ENCODE data around the gene KCNK3. TPM values are rescaled to one million over a fixed set of nuclear protein-coding genes. Genes with fewer than 3 reads are reported as not detected.

KCNK3 gene
- total RNA-seq, 2 donors from 2014 or later: 10.5 to 20.5 TPM

GRCh38 chr2:26715528-26716270, 23.2 kb downstream of the KCNK3 start:
- no peak overlapping the region for H3K4me3 ChIP-seq
- no peaks in the 10 kb centered on the region for H3K9me3 ChIP-seq
- no peak for ATAC-seq
- peaks cover 80% of the 10 kb centered on the region for H3K4me1 ChIP-seq
- WGBS, 2 donors: 66 to 68% methylated on average over 8 to 13 of the region's 13 CpGs
- DNase-seq: no peak
- intact Hi-C loops (cut with DNase I): no loop called here
- H3K36me3 ChIP-seq (replicated peaks in 1 of 2; ENCODE audit: insufficient read depth in 1 of 2, low read depth in 2 of 2): no peaks in the 10 kb centered on the region
- no peak for TF ChIP-seq POLR2A (IDR thresholded peaks at IDR 0.05)
- no peak for TF ChIP-seq CTCF (IDR thresholded peaks at IDR 0.05)
- no peaks in the 10 kb centered on the region for H3K27me3 ChIP-seq
- H3K27ac ChIP-seq: peak overlapping the region; percentile 39 to 69 (median 56)

- no peak for DNase-seq
- H3K36me3 ChIP-seq (replicated peaks in 1 of 2; ENCODE audit: insufficient read depth in 1 of 2, low read depth in 2 of 2): no peaks in the 10 kb centered on the region
- H3K27ac ChIP-seq: peak overlapping the region in 2 of 4 donors; percentile 63 to 69
- H3K4me1 ChIP-seq: peaks cover 80% of the 10 kb centered on the region
- no peak overlapping the region for H3K4me3 ChIP-seq
- TF ChIP-seq POLR2A (IDR thresholded peaks at IDR 0.05) (no peak), CTCF (IDR thresholded peaks at IDR 0.05) (no peak)
- intact Hi-C loops (cut with DNase I): no loop called here
- WGBS, 2 donors: 91 to 92% methylated on average over 3 of the region's 3 CpGs
- no peaks in the 10 kb centered on the region for H3K9me3 ChIP-seq
- no peak for ATAC-seq
- H3K27me3 ChIP-seq: no peaks in the 10 kb centered on the region
Measured at GRCh38 chr2:26716340-26716739, 23.8 kb downstream of the KCNK3 start.

GRCh38 chr2:26716769-26717168, 24.2 kb downstream of the KCNK3 start:
- no peak for TF ChIP-seq POLR2A (IDR thresholded peaks at IDR 0.05)
- TF ChIP-seq CTCF (IDR thresholded peaks at IDR 0.05): no peak
- Histone ChIP-seq H3K27me3 (no peaks in the 10 kb centered on the region), H3K27ac (peak overlapping the region in 3 of 4 donors; percentile 56 to 69 (median 63)), H3K4me3 (no peak overlapping the region), H3K9me3 (no peaks in the 10 kb centered on the region), H3K36me3 (replicated peaks in 1 of 2; ENCODE audit: insufficient read depth in 1 of 2, low read depth in 2 of 2) (no peaks in the 10 kb centered on the region), H3K4me1 (peaks cover 80% of the 10 kb centered on the region)
- DNase-seq (no peak), ATAC-seq (no peak)
- intact Hi-C loops (cut with DNase I): no loop called here
- 63 to 64% methylated on average over 2 of the region's 2 CpGs for WGBS, 2 donors

GRCh38 chr2:26717362-26717761, 24.8 kb downstream of the KCNK3 start:
- no peaks in the 10 kb centered on the region for H3K27me3 ChIP-seq

More at GRCh38 chr2:26717362-26717761, 24.8 kb downstream of the KCNK3 start:
- peak in 3 of 4 donors; percentile 49 to 63 (median 56) for DNase-seq
- H3K36me3 ChIP-seq (replicated peaks in 1 of 2; ENCODE audit: insufficient read depth in 1 of 2, low read depth in 2 of 2): no peaks in the 10 kb centered on the region
- no peak for ATAC-seq
- WGBS, 2 donors: 29 to 89% methylated on average over 1 to 5 of the region's 5 CpGs
- intact Hi-C loops (cut with DNase I): no loop called here
- peak overlapping the region; percentile 17 to 69 (median 60) for H3K27ac ChIP-seq
- peaks cover 80% of the 10 kb centered on the region for H3K4me1 ChIP-seq
- TF ChIP-seq POLR2A (IDR thresholded peaks at IDR 0.05): no peak
- TF ChIP-seq CTCF (IDR thresholded peaks at IDR 0.05): no peak
- no peaks in the 10 kb centered on the region for H3K9me3 ChIP-seq
- H3K4me3 ChIP-seq: no peak overlapping the region

Data from body of pancreas (tissue), 4 donors.